Smooth muscle cell of the coronary artery (primary cell): ENCODE data around the gene ZNF813. TPM values are rescaled to one million over a fixed set of nuclear protein-coding genes. Genes with fewer than 3 reads are reported as not detected.

Experiments
- total RNA-seq: library from RNA; depleted of rRNA; stranded (reverse); fragments of >200 nt; gene quantifications from 2 replicates; pipeline ENCODE4 v1.2.3, GENCODE V29; 2014; ENCODE audit warnings: low replicate concordance

Gene ZNF813
- total RNA-seq = 3.2 and 3.7 TPM in 2 replicates

DNA sequence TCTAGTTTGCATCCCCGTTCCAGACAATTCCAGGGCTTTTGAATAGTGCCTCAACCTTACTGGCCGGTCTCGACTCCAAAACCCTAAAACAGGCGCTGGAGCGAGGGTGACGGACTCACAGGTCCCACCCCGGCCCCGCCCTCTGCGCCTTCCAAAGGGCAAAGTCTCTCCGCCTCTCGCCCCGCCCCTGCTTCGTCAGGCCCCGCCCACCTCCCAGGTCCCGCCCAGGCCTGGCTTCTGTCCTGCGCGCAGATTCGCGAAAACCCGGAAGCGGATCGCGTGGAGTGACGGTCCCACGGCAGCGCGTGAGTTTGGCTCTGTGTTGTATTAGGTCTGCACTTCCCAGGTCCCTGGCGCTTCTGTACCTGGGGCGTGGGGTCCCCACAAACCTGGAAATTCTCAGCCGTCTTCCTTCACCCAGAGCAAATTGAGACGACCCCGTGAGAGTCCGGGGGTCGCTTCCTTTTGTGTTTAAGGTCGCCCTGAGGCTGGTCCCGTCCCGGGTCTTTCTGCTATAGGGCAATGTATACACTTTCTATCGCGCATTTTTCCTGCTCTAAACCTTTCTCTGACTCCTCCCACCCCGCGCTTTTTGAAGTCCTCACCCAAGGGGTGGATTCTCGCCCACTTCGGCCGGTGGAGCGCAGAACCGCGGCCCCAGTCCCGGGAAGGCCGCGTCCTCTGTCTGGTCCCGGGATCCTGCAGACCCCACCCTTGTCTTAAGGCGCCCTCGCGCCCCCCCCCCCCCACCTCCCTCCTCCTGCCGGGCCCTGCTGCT lies at the start of gene ZNF813:
Gene ZNF813 (plus strand): TSS at position 249 of the 778 bp plus-strand sequence. CDS start 16,090 bp downstream, outside the sequence.

GRCh38 chr19:53431399-53432087 lies 36.0 kb upstream of the ZNF813 start, which contains the start of gene ZNF761:
ZNF761 (plus strand) TSS chr19:53431984; CDS start chr19:53447269, 15,285 bp downstream.

DNA sequence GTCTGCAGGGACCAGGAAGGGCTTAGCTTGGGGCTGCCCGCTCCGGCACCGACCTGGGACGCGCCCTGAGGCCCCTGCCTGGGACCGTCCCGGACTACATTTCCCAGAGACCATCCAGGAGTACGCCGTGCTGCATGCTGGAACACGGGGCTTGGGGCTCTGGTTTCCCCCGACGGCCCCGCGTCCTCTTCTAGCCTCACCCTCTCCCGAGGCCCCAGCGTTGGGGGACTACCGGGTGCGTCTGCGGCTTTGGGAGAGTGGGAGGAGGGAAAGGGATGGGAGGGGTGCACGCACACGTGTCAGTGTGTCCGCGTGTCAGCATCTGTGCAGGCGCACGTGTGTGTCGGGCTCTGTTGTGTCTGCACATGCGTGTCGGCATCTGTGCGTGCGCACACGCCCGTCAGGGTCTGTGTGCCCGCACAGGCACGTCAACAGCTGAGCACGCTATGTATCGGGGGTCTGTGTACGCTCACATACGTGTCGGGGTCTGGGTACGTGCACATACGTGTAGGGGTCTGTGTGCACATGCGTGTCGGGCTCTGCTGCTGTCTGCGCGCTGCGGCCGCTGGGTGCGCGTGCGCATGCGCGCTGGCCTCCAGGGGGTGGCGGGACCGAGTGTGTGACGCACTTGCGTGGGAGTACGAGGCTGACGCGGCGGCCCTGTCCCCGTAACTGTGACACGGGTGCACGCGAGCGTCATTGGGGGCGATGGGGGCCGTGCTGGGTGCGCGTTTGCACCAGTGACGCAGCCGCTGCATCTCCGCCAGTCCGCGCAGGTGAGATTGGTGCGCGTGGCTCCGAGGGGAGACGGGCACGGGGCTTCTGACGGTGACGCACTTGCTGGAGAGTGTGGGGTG lies 70.2 kb downstream of the ZNF813 start, which contains the start of gene ZNF331:
Gene ZNF331 (plus strand): TSS at position 625 of the 857 bp plus-strand sequence. CDS start 31,232 bp downstream, outside the sequence.

Other genes starting within 250 kb of the ZNF813 start
- gene ZNF677, start 212.9 kb upstream of the ZNF813 start, total RNA-seq = 6.0 and 15.6 TPM in 2 replicates
- gene VN1R2, start 209.4 kb upstream of the ZNF813 start, total RNA-seq = 0.08 TPM in 1 of 2 replicates, not detected in the other
- gene VN1R4, start 200.0 kb upstream of the ZNF813 start, total RNA-seq = not detected in 2 replicates
- gene ZNF845, start 134.0 kb upstream of the ZNF813 start, total RNA-seq = 6.0 and 7.1 TPM in 2 replicates
- gene ZNF525, start 102.0 kb upstream of the ZNF813 start, total RNA-seq = 7.0 TPM in 2 replicates
- 8.9 and 10.2 TPM in 2 replicates for gene ZNF765, start 72.6 kb upstream of the ZNF813 start, total RNA-seq
- 9.0 and 9.8 TPM in 2 replicates for gene ZNF761, start 35.7 kb upstream of the ZNF813 start, total RNA-seq
- 7.8 and 12.1 TPM in 2 replicates for gene ZNF331, start 70.4 kb downstream of the ZNF813 start, total RNA-seq
- gene DPRX, start 164.3 kb downstream of the ZNF813 start, total RNA-seq = not detected in 2 replicates